ENCODE data around the gene HMCN2.

Gene HMCN2

DNA sequence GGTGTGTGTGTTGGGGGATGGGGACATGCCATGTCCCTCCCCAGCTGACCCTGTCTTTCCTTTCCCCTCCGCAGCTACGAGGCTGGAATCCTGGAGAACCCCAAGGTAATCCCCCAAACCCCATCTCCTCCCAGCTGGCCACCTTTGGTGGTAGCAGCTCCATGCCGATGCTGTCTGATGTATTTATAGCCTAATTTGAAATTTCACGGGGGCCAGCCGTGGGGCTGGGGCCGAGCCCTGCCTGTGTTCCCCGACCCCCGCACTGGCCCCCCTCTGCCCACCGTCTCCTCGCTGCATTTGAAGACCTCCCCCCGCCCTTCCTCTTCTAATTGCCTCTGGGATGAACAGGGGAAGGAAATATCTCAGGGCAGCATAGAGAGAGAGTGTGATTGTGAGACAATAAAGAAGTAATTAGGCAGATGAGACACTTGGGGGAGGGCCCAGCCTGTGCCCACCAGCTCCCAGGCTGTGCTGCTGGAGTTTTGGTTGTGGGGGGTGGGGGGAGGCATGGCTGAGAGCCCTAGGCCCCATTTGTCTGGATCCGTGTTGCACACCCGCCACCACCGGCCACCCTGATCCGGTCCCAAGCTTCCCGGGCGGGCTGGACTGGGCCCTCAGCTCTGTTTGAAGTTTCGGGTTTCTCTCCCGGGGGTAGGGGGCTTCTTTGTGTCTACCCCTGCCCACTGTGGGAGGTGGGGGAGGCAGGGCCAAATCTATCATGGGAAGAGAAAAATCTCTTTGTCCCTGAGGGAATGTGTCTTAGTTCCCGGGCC is 206.0 kb downstream of the HMCN2 start:
- DNase-seq (ENCODE audit: low spot score): no peak

DNA sequence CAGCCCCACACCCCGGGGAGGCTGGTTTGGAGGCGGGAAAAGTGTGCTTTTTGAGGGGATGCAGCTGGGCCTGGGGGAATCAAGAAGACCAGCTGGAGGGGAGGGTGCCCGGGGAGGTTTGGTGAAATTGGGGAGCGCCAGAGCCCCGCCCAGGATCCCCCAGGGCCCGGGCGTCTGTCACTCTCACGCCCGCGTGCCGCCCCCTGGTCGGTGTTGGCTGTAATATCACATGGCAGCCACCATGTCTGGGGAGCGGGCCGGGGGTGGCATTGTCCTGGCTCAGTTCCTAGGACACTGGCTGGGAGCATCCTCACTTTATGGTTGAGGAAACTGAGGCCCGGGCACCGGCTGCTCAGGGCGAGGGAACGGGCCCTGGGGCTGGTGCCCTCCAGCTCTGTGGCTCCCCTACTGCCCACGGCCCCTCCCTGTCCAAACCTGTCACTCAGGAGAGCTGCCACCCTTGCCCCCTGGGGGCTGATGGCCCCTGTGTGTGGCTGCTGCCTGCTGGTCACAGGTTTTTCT is 206.7 kb downstream of the HMCN2 start:
- DNase-seq (ENCODE audit: low spot score): no peak

DNA sequence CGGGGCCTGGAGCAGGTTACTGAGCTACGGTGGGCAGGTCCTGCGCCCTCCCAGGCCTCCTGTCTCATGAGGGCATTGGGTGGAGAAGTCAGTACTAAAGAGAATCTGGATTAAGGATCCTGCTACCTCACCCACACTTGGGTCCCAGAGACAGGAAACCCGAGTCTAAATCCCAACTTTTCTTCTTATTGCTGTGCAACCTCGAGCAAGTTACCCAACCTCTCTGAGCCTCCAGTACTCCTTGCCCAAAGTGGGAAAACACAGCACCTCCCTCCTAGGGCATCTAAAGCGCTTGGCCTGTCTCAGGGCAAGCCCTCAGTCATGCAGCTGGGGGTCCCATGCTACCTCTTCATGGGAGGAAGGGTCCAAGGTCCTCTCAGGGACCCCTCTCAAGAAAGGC is 207.4 kb downstream of the HMCN2 start:
- no peak for DNase-seq (ENCODE audit: low spot score)

DNA sequence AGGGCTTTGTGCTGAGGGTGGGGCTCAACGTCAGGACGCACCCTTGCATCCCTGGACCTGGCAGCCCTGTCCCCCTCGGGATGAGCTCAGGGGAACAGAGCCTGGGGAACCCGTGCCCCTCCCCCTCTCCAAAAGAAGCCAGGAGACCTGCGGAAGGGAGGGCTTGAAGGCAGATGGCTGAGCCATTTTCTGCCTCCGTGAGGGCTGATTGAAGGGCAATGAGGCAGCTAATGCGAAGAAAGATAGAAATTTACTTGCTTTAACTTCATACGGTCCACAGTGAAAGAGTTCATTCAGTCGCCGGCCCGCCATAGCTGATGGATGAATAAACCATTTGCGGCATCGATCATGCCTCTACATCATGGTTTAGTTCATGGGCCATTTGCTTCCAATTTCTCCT is 208.0 kb downstream of the HMCN2 start:
- no peak for DNase-seq (ENCODE audit: low spot score)

DNA sequence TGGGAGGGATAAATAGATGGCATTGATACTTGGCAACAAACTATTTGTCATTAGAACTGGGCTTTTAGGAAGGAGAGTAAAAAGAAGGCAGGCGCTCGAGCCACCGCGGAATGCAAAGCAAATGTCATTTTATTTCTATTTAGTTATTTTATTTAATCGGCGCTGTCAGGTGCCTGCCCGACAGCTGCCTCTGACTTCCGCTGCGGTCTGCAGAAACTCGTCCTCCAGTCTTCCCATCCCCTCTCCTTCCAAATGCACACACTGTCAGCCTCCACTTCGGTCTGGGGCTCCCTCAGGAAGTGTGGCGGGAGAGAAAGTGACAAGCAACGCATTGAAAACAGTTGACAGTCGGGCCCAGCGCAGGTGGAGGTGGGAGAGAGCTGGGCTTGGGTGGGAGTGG is 208.5 kb downstream of the HMCN2 start:
- DNase-seq (ENCODE audit: low spot score): no peak

DNA sequence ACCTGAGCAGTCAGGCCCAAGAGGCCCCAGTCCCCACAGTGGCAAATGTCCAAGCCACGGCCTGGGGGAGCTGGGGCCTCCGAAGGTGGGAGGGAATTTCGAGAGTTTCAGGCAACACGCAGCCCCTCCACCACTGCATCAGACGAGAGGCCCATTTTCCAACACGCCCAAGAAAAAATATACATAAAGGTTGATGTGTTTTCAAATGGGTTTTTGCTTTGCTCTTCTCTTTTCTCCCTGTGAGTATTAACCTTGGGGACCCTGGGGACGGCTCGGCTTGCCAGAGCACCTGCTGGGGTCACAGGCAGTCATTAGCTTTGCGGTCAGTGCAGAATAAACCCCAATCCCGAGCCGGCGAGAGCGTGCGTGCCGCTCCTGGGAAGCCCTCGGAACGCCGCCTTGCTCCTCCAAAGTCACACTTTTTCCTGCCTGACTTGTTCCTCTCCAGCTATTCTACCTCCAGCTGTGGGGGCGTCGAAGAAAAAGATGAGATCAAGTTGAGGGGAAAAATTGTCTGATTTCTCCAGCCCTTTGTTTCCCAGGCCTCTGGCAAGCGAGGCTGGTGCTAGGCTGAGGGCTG is 210.7 kb downstream of the HMCN2 start:
- DNase-seq (ENCODE audit: low spot score): no peak

DNA sequence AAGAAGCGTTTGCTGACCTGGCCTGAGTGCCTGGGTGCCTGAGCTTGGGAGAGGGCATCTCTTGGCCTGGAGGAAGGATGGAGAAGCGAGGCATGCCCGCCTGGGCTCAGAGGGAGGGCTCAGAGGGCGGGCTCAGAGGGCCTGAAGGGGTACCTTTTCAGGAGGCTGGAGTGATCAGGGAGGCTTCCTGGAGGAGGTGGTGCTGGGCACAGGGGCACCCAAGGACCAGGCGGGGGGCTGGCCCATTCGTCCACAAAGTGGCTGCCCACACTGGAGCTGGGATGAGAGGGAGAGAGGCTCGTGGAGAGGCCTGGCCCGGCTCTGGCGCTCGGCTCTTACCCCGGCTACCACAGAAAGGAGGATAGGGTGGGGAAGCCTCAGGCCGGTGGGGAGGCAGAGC is 212.0 kb downstream of the HMCN2 start:
- DNase-seq (ENCODE audit: low spot score): no peak

DNA sequence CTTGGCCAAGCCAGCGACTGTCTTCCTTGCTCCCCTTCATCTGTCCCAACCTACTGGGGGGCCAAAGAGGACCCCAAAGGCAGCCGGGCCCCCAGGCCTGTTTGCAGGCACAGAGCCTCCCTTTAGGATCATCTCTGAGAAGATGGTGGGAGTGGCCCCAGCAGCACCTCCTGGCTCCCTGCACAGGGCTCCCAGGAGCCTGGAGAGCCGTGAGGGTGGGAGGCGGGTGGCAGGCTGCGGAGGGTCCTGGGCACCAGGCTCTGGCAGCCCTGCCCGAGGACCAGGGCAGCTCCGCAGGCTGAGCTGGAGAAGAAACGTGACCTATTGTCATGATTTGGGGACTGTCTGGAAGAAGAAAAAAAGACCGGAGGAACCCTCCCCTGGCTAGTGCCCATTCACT is 212.6 kb downstream of the HMCN2 start:
- no peak for DNase-seq (ENCODE audit: low spot score)

DNA sequence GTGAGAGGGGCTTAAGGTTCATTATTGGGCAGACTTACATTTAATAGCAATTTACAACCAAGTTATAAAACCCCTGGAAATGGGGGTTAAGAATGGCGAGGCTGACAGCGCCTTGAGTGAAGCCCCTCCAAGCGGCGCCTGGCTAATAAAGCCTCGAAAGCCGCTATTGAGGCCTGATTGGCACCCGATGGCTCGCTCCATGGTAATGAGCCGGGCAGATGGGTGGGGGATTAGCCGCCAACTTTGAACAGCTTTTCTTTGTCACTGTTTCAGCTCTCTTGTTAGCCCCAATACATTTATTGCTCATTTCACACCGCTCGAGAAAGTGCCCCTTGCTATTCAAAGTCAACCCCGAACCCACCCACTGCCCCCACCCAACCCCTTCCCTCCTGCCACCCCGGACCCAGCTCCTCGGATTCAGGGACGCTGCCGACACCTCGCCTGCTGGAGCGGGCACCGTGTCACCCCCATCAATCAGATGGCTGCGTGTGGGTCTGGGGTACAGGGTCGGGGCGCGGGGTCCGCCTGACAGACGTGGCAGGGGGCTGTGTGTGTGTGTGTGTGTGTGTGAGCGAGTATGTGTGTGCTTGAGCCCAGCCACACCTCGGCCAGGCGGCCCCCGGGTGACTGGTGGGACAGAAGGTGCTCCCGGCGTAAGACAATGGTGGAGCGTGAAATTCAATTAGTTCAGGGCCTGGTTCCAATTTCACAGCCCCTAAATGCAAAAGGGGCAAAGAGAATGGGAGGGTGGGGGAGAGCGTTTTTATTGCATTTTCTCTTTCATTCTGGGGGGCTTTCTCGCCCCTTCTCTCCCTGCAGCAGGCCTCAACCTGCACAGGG is 213.4 kb downstream of the HMCN2 start:
- no peak for DNase-seq (ENCODE audit: low spot score)

DNA sequence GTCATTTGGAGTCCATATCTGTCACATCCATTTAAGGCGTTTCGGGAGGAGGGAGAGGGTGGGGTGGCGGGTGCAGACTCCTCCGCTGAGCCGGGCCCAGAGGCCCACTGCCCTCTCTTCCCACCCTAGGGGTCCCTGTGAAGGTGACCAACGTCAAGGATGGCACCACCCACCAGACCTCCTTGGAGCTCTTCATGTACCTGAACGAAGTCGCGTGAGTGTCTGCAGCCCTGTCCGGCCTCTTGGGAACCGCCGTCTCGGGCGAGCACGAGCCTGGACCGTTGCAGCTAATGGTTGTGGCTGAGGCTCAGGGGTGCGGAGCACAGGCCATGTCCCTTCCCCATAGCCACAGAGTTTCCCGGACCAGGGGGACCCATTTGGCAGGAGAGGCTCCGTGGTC is 214.0 kb downstream of the HMCN2 start:
- DNase-seq (ENCODE audit: low spot score): no peak

DNA sequence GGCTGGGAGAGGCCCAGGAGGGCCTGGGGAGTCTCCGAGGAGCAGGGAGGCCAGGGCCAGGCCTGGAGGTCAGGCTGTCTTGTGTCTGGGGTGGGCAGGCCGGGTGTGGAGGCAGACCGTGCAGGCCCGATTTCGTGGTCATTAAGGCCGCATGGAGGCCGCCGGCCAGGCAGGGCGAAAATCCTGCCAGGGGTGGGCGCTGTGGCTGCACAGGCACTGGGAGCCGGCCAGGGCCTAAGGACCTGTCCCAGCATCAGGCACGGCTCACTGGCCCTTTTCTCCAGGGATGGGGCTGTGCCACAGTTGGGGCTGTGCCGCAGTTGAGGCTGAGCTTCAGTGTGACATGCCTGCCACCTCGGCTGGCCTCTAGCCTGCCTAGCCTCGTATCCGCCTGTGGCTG is 215.1 kb downstream of the HMCN2 start:
- no peak for DNase-seq (ENCODE audit: low spot score)

DNA sequence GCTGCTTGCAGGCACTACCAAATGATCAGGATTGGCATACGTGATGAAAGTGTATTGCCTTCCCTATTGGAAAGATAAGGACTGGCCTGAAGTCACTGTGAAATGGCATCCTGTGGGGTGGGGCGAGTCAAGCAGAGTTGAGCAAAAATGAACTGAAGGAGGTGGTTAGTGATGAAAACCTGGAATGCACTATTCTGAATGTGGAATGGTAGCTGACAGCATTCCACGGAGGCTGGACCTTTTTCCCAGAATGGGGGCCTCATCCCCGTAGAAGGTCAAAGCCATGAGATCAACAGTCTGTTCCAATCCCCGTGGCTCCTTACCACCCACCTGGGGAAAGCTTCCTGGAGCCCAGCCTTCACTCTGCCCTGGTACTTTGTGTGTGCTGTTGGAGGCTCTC is 216.9 kb downstream of the HMCN2 start:
- DNase-seq (ENCODE audit: low spot score): no peak

DNA sequence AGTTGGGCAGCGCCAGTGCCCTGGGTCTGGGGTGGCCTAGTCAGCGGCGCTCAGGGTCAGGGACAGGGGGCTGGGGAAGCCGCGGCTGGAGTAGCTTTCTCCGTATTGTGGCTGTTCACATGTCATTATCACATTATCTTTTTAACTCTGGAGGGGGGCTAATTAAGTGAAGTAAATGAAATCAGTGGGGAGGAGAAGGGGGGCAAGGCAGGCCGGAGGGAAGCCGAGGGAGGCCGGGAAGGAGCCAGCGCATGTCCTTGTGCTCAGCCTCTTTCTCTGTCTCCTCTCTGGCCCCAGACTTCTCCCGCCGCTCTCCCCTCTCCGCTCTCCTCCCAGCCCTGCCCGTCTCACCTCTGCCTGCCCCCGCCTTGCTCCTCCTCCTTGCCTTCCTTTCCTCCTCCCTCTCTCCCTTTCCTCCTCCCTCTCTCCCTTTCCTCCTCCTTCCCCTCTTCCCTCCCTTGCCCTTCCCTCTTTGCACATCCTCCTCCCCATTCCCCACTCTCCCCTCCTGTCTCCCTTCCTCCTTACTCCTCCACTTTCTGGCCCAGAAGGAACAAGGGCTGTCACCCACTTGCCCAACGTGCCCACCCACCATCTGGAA is 217.9 kb downstream of the HMCN2 start:
- DNase-seq (ENCODE audit: low spot score): no peak
